Esophagus muscularis mucosa (tissue), 4 donors: ENCODE data around the gene NID2. TPM values are rescaled to one million over a fixed set of nuclear protein-coding genes. Genes with fewer than 3 reads are reported as not detected.

Experiments used
- DNase-seq: peaks from one replicate; pipeline ENCODE4 v3.0.0-alpha.2; 2017; ENCODE audit errors: extremely low spot score
- H3K27ac ChIP-seq, 4 donors: fragments of 200-600 bp; sonication (generic); replicated peaks in 1 of 4; 1 replicate in 3 of 4; 2 replicates in 1 of 4; pipeline ENCODE4 v1.5.1; 2016 to 2019; ENCODE audit warnings: mild to moderate bottlenecking in 1 of 4
- H3K27me3 ChIP-seq, 4 donors: fragments of 200-600 bp; sonication (generic); one replicate each; pipeline versions ENCODE4 v1.5.1 to v1.6.0; 2016 to 2019
- H3K36me3 ChIP-seq, 4 donors: fragments of 200-600 bp; sonication (generic); one replicate each; pipeline ENCODE4 v1.5.1; 2016 to 2019
- H3K4me1 ChIP-seq, 4 donors: fragments of 200-600 bp; sonication (generic); one replicate each; pipeline ENCODE4 v1.5.1; 2016 to 2019
- H3K4me3 ChIP-seq, 4 donors: fragments of 200-600 bp; sonication (generic); 1 replicate in 2 of 4; 2 replicates in 2 of 4; pipeline ENCODE4 v1.5.1; 2016 to 2019; ENCODE audit warnings: mild to moderate bottlenecking in 4 of 4, moderate library complexity in 1 of 4
- H3K9me3 ChIP-seq, 4 donors: fragments of 200-600 bp; sonication (generic); 1 replicate in 3 of 4; 2 replicates in 1 of 4; pipeline ENCODE4 v1.5.1; 2016 to 2019
- EP300 ChIP-seq: sonication (generic); formaldehyde crosslinking; IDR thresholded peaks from one replicate; pipeline ENCODE4 v1.6.1; 2017; ENCODE audit warnings: antibody characterized with exemption
- POLR2A ChIP-seq: fragments of 450-650 bp; IDR thresholded peaks from one replicate; pipeline ENCODE4 v1.6.1; 2017; ENCODE audit warnings: antibody characterized with exemption, moderate library complexity, mild to moderate bottlenecking, low read depth
- POLR2AphosphoS5 ChIP-seq, 2 donors: sonication (generic); formaldehyde crosslinking; IDR thresholded peaks; one replicate each; pipeline ENCODE4 v1.6.1; 2017; ENCODE audit warnings: antibody characterized with exemption in 2 of 2
- WGBS: methylation state at CpG from one replicate; pipeline ENCODE4 v1.1.5; 2018; 5-methylcytosine and 5-hydroxymethylcytosine counted together
- intact Hi-C: fragments of 100-400 bp; cut with DNase I; formaldehyde crosslinking; loops from one replicate; pipeline ENCODE4 v1.15.1; 2023
- total RNA-seq, 4 donors: library from RNA; depleted of rRNA; stranded (reverse); fragments of >200 nt; gene quantifications; one replicate each; pipeline versions ENCODE4 v1.1.0 to v1.2.1, GENCODE V29; 2016
- TF ChIP-seq, protein P1 (sequence below), 3 experiments: fragments of 200-600 bp in 2 of 3; fragments of 450-650 bp in 1 of 3; sonication (generic) in 2 of 3; IDR thresholded peaks; one replicate each; pipeline ENCODE4 v1.5.1; 2017 to 2019; ENCODE audit warnings: antibody characterized with exemption in 3 of 3, mild to moderate bottlenecking in 2 of 3, moderate library complexity in 1 of 3

NID2 gene
- total RNA-seq, 4 donors from 2014 or later, result 40.4 to 77.2 (median 57.5) TPM

DNA sequence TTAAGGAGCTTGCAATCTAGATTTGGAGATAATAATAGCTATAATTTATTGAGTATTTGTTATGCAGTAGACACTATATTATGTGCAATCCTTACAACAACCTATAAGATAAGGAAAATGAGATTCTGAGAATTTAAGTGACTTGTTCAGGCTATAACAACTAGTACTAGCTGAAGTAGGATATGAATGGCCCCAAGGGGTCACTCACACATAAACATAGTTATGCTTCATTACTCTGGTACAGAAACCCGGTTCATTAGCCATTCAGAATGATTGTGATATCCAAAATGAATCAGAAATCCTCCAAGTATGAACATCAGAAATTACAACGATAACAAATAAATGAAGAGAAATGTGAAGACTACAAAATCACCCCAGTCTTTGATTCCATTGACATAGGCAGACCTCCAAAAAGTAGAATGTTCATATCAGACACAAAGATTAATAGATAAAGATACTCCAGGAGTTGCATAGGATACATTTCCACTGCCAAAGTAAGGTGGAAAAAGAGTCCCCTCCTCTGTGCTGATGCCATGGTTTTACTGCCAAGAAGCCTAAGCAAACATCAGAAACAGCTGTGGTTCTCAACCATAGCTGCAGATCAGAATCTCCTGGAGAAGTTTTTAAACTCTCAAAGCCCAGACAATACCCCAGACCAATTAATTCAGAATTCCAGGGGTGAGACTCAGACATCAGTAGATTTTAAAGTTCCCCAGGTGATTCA is 8.6 kb upstream of the NID2 start:
- 47% methylated on average over 2 of the region's 2 CpGs for WGBS
- Histone ChIP-seq H3K27ac (no peak overlapping the region), H3K4me3 (no peak overlapping the region), H3K4me1 (peaks cover 0 to 10% (median 2%) of the 10 kb centered on the region in 4 donors), H3K9me3 (no peaks in the 10 kb centered on the region), H3K27me3 (no peaks in the 10 kb centered on the region), H3K36me3 (no peaks in the 10 kb centered on the region)
- TF ChIP-seq POLR2AphosphoS5 (IDR thresholded peaks at IDR 0.05) (no peak), EP300 (no peak), POLR2A (no peak)
- TF ChIP-seq, protein P1, sequence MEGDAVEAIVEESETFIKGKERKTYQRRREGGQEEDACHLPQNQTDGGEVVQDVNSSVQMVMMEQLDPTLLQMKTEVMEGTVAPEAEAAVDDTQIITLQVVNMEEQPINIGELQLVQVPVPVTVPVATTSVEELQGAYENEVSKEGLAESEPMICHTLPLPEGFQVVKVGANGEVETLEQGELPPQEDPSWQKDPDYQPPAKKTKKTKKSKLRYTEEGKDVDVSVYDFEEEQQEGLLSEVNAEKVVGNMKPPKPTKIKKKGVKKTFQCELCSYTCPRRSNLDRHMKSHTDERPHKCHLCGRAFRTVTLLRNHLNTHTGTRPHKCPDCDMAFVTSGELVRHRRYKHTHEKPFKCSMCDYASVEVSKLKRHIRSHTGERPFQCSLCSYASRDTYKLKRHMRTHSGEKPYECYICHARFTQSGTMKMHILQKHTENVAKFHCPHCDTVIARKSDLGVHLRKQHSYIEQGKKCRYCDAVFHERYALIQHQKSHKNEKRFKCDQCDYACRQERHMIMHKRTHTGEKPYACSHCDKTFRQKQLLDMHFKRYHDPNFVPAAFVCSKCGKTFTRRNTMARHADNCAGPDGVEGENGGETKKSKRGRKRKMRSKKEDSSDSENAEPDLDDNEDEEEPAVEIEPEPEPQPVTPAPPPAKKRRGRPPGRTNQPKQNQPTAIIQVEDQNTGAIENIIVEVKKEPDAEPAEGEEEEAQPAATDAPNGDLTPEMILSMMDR (IDR thresholded peaks at IDR 0.05), result no peak
- intact Hi-C loops, result no loop called here
- peak; percentile 34 for DNase-seq

DNA sequence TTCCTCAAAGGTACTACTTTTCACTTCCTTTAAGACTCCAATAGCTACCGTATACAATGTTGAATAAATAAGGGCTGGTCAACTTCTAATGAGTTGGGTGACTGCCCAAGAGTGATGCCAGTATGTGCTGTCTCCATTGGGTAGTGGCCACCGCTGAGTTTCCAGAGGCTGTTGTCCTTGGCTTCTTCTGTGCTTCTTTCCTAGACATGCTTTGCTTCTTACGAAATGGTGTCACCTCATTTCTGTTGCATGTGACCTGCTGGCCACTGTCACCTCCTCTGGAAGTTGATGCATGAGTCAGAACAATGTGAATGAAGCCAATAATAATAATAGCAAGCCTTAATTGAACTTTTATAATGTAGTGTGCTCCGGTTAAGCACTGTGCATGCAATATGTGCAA is 7.5 kb upstream of the NID2 start:
- WGBS, result 59% methylated on average over 4 of the region's 4 CpGs
- Histone ChIP-seq H3K9me3 (no peaks in the 10 kb centered on the region), H3K4me3 (no peak overlapping the region), H3K36me3 (no peaks in the 10 kb centered on the region), H3K4me1 (peaks cover 0 to 14% (median 4%) of the 10 kb centered on the region in 4 donors), H3K27ac (no peak overlapping the region), H3K27me3 (no peaks in the 10 kb centered on the region)
- DNase-seq, result peak; percentile 68
- no peak for TF ChIP-seq POLR2A
- TF ChIP-seq POLR2AphosphoS5 (IDR thresholded peaks at IDR 0.05), result no peak
- no peak for TF ChIP-seq EP300
- TF ChIP-seq, protein P1 (IDR thresholded peaks at IDR 0.05), result no peak
- intact Hi-C loops, result no loop called here

DNA sequence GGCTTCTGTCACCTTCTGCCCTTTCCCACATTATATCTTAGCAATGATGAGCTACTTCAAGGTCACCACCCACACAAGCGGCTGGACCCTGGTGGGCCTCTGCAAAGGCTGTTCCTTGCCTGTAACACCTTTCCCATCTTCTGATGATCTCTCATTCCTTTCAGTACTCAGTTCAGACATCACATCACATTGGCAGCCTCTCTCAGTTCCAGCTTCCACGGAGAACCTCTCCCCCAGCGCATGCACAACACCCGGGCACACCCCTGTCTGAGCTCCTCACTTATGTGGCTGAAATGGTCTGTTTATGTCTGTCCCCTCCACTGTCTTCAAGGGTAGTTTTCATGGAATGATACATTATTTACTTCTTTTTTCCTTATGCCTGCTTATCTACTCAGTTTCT is 6.5 kb upstream of the NID2 start:
- 97% methylated on average over 4 of the region's 4 CpGs for WGBS
- no peaks in the 10 kb centered on the region for H3K27me3 ChIP-seq
- intact Hi-C loops, result no loop called here
- H3K27ac ChIP-seq, result no peak overlapping the region
- peak; percentile 90 for DNase-seq
- no peaks in the 10 kb centered on the region for H3K9me3 ChIP-seq
- no peaks in the 10 kb centered on the region for H3K36me3 ChIP-seq
- H3K4me1 ChIP-seq, result peaks cover 0 to 15% (median 12%) of the 10 kb centered on the region in 4 donors
- TF ChIP-seq EP300, result no peak
- no peak overlapping the region for H3K4me3 ChIP-seq

DNA sequence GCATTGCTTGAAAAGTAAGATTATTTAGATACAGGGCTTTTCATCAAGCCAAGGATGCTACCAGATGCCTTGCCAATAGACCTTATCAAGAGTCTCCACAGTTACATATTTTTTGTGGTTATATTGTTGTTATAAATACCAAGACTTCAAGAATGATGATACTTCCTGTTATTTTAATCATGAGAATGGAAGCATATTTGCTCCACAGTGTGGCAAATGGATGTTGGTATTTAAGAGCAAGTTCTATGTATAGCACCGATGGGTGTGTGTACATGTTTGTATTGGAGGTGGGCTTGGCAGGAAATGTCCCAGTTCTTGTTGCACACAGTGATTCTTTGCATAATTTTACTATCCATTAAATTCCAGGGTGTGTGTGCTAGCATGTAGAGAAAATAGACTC is 4.4 kb upstream of the NID2 start:
- Histone ChIP-seq H3K36me3 (no peaks in the 10 kb centered on the region), H3K9me3 (no peaks in the 10 kb centered on the region), H3K4me3 (no peak overlapping the region), H3K27ac (no peak overlapping the region), H3K27me3 (no peaks in the 10 kb centered on the region), H3K4me1 (peaks cover 9 to 24% (median 21%) of the 10 kb centered on the region in 4 donors)
- 60% methylated on average over 1 of the region's 1 CpG for WGBS
- TF ChIP-seq, protein P1 (IDR thresholded peaks at IDR 0.05), result no peak
- TF ChIP-seq EP300 (no peak), POLR2AphosphoS5 (IDR thresholded peaks at IDR 0.05) (no peak), POLR2A (no peak)
- no peak for DNase-seq
- intact Hi-C loops, result loop anchor here (5.0 kb wide), 1 partner anchor 76 kb away; no protein-coding TSS in a partner anchor

DNA sequence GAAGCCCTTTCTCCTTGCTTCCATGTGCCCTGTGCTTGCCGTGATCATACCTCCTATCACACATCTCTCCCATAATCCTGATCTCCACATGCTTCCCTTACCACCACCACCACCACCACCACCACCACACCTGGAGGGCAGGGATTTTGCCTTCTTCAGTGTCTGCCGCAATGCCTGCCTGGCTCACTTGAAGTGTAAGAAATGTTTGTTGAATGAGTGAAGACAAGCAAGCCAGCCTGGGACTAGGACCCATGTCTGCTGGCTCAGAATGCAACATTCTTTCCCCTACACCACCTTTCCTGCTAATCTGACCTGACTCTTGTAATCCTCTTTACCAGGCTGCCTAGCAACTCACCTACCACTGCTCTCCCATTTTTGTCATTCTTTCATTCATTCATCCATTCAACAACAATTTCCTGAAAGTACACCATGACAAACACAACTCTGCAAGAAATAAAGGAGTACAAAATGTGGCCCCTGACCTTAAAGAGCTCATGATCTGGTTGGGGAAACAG is 3.5 kb upstream of the NID2 start:
- H3K9me3 ChIP-seq, result no peaks in the 10 kb centered on the region
- no peaks in the 10 kb centered on the region for H3K36me3 ChIP-seq
- intact Hi-C loops, result loop anchor here (5.0 kb wide), 1 partner anchor 75 kb away; no protein-coding TSS in a partner anchor
- H3K4me3 ChIP-seq, result no peak overlapping the region
- no peaks in the 10 kb centered on the region for H3K27me3 ChIP-seq
- H3K4me1 ChIP-seq, result peaks cover 14 to 33% (median 22%) of the 10 kb centered on the region in 4 donors
- peak; percentile 57 for DNase-seq
- TF ChIP-seq EP300, result no peak
- H3K27ac ChIP-seq, result no peak overlapping the region
- WGBS, result 87% methylated on average over 2 of the region's 2 CpGs
